Retinal pigment epithelial cell (primary cell): ENCODE measurements around the gene NECTIN4.

Experiments
- DNase-seq: peaks from one replicate; pipeline ENCODE4 v3.0.0-alpha.2; 2010; ENCODE audit warnings: low read depth
- H3K4me3 ChIP-seq: 2 replicates; pipeline ENCODE4 v1.5.1; 2011; ENCODE audit warnings: mild to moderate bottlenecking, low read length, control low read depth, moderate library complexity
- TF ChIP-seq, protein P1 (sequence below): conservative IDR thresholded peaks from 2 replicates; pipeline ENCODE4 v1.5.1; 2011; ENCODE audit warnings: low read depth, low read length, control low read depth, inconsistent platforms

The NECTIN4 gene

DNA sequence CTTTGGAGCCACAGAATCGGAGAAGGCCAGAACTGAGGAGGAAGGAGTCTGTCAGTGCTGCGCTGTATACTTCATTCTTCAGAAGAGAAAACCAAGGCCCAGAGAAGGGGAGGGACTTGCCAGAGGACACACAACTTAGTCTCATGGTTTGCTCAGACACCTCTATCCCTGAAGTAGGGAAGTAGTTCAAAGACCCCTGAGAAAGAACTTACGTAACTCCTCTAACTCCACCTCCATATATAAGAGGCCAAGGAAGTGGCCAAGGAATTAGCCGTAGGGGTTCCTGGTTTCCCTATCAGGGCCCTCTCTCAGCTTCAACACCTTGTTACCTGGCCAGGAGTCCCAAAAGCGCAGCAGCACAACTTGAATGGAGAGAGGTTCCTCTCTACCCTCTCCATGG lies 580 bp upstream of the NECTIN4 start:
- DNase-seq, result no peak
- H3K4me3 ChIP-seq, result no peak overlapping the region
- TF ChIP-seq, protein P1, sequence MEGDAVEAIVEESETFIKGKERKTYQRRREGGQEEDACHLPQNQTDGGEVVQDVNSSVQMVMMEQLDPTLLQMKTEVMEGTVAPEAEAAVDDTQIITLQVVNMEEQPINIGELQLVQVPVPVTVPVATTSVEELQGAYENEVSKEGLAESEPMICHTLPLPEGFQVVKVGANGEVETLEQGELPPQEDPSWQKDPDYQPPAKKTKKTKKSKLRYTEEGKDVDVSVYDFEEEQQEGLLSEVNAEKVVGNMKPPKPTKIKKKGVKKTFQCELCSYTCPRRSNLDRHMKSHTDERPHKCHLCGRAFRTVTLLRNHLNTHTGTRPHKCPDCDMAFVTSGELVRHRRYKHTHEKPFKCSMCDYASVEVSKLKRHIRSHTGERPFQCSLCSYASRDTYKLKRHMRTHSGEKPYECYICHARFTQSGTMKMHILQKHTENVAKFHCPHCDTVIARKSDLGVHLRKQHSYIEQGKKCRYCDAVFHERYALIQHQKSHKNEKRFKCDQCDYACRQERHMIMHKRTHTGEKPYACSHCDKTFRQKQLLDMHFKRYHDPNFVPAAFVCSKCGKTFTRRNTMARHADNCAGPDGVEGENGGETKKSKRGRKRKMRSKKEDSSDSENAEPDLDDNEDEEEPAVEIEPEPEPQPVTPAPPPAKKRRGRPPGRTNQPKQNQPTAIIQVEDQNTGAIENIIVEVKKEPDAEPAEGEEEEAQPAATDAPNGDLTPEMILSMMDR, result no peak

DNA sequence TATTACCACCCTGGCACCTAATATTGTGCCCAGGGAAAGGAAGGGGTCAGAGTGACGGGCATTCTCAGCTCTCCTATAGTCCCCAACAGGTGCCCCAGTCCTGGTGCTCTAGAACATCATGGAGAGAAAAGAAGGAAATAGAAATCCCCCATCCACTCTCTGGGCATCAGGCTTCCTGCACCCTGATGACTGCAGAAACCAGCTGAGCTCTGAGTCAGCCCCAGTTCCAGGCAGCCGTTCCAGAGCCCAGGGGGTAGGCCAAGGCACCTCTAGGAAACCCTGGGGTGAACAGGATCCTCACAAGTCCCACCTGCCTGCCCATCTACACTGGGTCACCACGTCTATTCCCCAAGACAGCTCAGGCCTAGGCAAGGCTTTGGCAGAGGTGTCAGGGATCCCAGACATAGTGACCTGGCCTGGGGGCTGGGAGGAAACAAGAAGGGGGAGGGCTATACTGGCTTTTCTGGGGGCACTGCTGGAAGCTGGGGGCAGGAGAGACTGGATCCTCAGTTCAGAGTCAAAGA lies 709 bp downstream of the NECTIN4 start:
- DNase-seq, result no peak
- H3K4me3 ChIP-seq, result no peak overlapping the region

DNA sequence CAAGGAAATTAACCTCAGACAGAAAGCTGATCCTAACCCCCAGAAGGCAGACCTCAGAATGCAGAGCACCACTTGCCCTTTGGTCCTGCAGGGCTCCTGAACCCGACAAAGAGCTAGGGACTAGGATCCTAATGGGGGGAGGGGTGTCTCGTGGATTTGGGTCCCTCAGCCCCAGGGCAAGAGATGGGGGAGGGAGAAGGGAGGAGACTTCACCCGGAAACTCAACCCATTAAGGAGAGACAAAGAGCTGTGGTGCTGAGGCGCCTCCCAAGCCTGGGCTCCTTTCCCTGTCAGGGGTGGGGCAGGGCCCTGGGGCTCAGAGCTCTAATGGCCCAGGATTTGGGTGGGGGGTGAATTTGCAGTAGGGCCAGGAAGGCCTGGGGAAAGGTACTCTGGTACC lies 2.9 kb downstream of the NECTIN4 start:
- no peak overlapping the region for H3K4me3 ChIP-seq
- TF ChIP-seq, protein P1, result no peak
- no peak for DNase-seq

More for the DNA sequence above, 709 bp downstream of the NECTIN4 start:
- TF ChIP-seq, protein P1, result no peak

DNA sequence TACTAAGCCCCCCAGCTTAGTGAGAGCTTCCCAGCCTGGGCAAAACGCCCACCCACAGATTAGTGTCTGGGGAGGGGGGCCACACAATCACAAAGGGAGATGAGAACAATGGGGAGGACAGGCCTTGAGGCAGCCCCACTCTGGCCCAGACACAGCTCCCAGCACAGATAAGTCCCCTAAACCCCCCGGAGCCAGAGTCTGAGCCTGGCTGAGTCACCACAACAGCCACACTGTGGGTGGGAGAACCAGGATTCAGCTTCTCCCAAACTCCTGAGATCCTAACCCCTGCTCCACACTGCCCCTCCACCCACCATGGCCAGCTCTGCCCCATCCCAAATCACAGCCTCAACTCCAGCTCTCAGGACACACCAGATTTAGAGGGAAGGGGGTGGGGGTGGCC lies 4.2 kb downstream of the NECTIN4 start:
- no peak overlapping the region for H3K4me3 ChIP-seq
- DNase-seq, result peak; percentile 43
- TF ChIP-seq, protein P1, result no peak

DNA sequence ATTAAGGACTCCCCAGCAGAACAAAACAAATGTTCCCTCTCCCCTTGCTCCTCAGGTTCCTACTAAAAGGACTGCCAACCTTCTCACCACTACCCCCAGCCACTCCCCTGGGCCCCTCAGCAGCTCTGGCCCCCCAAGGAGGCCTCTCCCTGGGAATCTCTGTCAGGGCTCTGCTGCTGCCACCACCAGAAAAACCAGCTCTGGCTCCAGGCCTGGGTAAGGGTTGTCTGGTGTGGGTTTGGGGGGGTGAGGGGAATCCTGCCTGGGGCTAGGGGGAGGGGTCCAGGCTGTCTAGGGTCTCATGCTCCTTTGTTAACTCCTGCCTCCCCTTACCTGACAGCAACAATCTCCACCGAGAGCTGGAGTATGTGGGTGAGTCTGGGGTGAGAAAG lies 4.8 kb downstream of the NECTIN4 start:
- no peak for DNase-seq
- H3K4me3 ChIP-seq, result no peak overlapping the region
- TF ChIP-seq, protein P1, result no peak

DNA sequence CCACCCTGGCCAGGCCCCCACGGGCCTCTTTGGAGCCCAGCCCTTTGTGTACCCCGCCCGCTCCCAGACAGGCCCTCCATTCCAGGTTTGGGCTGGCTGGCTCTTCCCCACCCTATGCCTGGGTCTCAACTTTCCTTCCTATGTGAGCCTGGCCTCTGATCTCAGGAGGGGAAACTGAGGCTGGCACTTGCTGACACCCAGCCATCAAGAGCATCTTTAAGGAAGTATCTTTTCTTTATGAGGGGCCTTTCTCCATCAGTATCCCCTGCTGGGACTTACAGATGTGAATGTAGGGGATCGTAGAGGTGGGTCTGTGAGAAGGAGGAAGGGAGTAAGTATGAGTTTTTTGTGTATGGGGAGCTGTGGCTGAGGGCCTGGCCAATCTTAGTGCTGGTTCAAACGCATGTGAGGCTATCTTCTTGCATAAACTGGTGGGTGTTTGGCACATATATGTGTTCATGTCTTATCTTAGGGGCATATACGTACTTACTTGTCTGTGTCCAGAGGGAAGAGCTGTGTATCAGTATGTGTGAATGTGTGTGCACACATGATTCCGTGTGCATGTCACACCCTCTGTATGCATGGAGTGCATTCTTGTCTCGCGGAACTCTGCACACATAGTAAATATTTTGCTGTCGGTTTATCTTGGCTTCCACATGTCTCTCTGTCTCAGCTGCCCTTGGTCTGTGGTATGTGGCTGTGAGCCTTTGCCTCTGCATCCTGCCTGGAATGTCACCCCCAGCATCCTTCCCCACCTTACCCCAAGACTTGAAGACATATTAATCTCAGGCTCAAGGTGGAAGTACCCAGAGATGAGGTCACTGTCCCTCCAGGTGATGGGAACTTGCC lies 5.4 kb downstream of the NECTIN4 start:
- no peak overlapping the region for H3K4me3 ChIP-seq
- TF ChIP-seq, protein P1, result no peak
- no peak for DNase-seq
